Ishikawa (cell line): ENCODE measurements around the gene ZNF483.

ENCODE experiments used
- CEBPB ChIP-seq: IDR thresholded peaks from 2 replicates; pipeline ENCODE4 v1.6.1; 2012
- CREB1 ChIP-seq: IDR thresholded peaks from 2 replicates; pipeline ENCODE4 v1.6.1; 2012; ENCODE audit warnings: low read depth
- EGR1 ChIP-seq: IDR thresholded peaks from 2 replicates; pipeline ENCODE4 v1.6.1; 2012
- EP300 ChIP-seq: IDR thresholded peaks from 2 replicates; pipeline ENCODE4 v1.6.1; 2012; ENCODE audit warnings: borderline replicate concordance
- FOXM1 ChIP-seq: IDR thresholded peaks from 2 replicates; pipeline ENCODE4 v1.6.1; 2012; ENCODE audit warnings: low read depth, borderline replicate concordance
- MAX ChIP-seq: IDR thresholded peaks from 2 replicates; pipeline ENCODE4 v1.6.1; 2012
- NFIC ChIP-seq: IDR thresholded peaks from 2 replicates; pipeline ENCODE4 v1.6.1; 2012
- RAD21 ChIP-seq: IDR thresholded peaks from 2 replicates; pipeline ENCODE4 v1.6.1; 2012; ENCODE audit warnings: low read depth
- REST ChIP-seq: IDR thresholded peaks from 2 replicates; pipeline ENCODE4 v1.6.1; 2012; ENCODE audit warnings: low read depth, mild to moderate bottlenecking
- TAF1 ChIP-seq: IDR thresholded peaks from 2 replicates; pipeline ENCODE4 v1.6.1; 2012; ENCODE audit warnings: low read depth, mild to moderate bottlenecking
- TCF12 ChIP-seq: IDR thresholded peaks from 2 replicates; pipeline ENCODE4 v1.6.1; 2012; ENCODE audit warnings: low read depth
- TEAD4 ChIP-seq: IDR thresholded peaks from 2 replicates; pipeline ENCODE4 v1.6.1; 2012
- USF1 ChIP-seq: IDR thresholded peaks from 2 replicates; pipeline ENCODE4 v1.6.1; 2012
- YY1 ChIP-seq: IDR thresholded peaks from 2 replicates; pipeline ENCODE4 v1.6.1; 2012; ENCODE audit warnings: low read depth
- ZBTB7A ChIP-seq: IDR thresholded peaks from 2 replicates; pipeline ENCODE4 v1.6.1; 2012; ENCODE audit warnings: low read depth

ZNF483 gene

GRCh38 chr9:111483439-111483857 is 41.5 kb upstream of the ZNF483 start:
- TF ChIP-seq REST = no peak
- TF ChIP-seq TAF1 = 0 out of 2 replicates have a peak, but pooled peaks have one; percentile 46
- TF ChIP-seq EGR1 = no peak
- no peak for TF ChIP-seq CREB1
- no peak for TF ChIP-seq FOXM1
- no peak for TF ChIP-seq ZBTB7A
- TF ChIP-seq NFIC = no peak
- no peak for TF ChIP-seq TEAD4
- no peak for TF ChIP-seq USF1
- no peak for TF ChIP-seq MAX
- TF ChIP-seq YY1 = peak; percentile 74; the same call in 1 of the 2 replicates
- TF ChIP-seq TCF12 = no peak
- TF ChIP-seq RAD21 = no peak
- no peak for TF ChIP-seq CEBPB
- no peak for TF ChIP-seq EP300

- TF ChIP-seq USF1 = no peak
- no peak for TF ChIP-seq CEBPB
- peak; percentile 13; the same call in 1 of the 2 replicates for TF ChIP-seq EP300
- 0 out of 2 replicates have a peak, but pooled peaks have one; percentile 33 for TF ChIP-seq TCF12
- TF ChIP-seq FOXM1 = no peak
- TF ChIP-seq ZBTB7A = no peak
- no peak for TF ChIP-seq TEAD4
- no peak for TF ChIP-seq CREB1
- TF ChIP-seq TAF1 = peak; percentile 64
- TF ChIP-seq RAD21 = no peak
- TF ChIP-seq REST = no peak
- TF ChIP-seq NFIC = no peak
- TF ChIP-seq EGR1 = no peak
- no peak for TF ChIP-seq YY1
- peak; percentile 46; the same call in 1 of the 2 replicates for TF ChIP-seq MAX
Measured at GRCh38 chr9:111483858-111484571, 41.0 kb upstream of the ZNF483 start, which contains the start of gene ECPAS. TSS of gene ECPAS (minus strand) at chr9:111484383. CDS start at chr9:111472918, 11,465 bp downstream.

- no peak for TF ChIP-seq EP300
- no peak for TF ChIP-seq ZBTB7A
- TF ChIP-seq CEBPB = no peak
- no peak for TF ChIP-seq TAF1
- TF ChIP-seq CREB1 = no peak
- no peak for TF ChIP-seq RAD21
- no peak for TF ChIP-seq NFIC
- no peak for TF ChIP-seq YY1
- TF ChIP-seq EGR1 = no peak
- TF ChIP-seq MAX = no peak
Measured at GRCh38 chr9:111484572-111484894, 40.4 kb upstream of the ZNF483 start.

GRCh38 chr9:111501005-111501562 is 23.9 kb upstream of the ZNF483 start:
- TF ChIP-seq USF1 (no peak), ZBTB7A (no peak), TAF1 (no peak)

GRCh38 chr9:111501648-111502047 is 23.3 kb upstream of the ZNF483 start:
- TF ChIP-seq EGR1 (no peak), RAD21 (no peak), EP300 (no peak), MAX (no peak), ZBTB7A (no peak), NFIC (no peak)
